ENCODE data around the gene C12orf56. TPM values are rescaled to one million over a fixed set of nuclear protein-coding genes. Genes with fewer than 3 reads are reported as not detected.

Gene C12orf56
- total RNA-seq (not detected in 2 replicates), polyA plus RNA-seq (0.06 and 0.19 TPM in 2 replicates), polyA minus RNA-seq (0.21 TPM in 1 of 2 replicates, not detected in the other), Bru-seq, nascent RNA (percentile 14 among the genes with signal in this experiment), BruChase-seq, experiment 1, labeled RNA remaining after a 6-hour chase (percentile 5 among the genes with signal in this experiment), BruChase-seq, experiment 2, labeled RNA remaining after a 2-hour chase (percentile 14 among the genes with signal in this experiment)
- 0.07 TPM in 1 of 2 replicates, not detected in the other for polyA plus RNA-seq (2011; cell fraction: cytosol; rRNA removed)
- 0.32 and 0.46 TPM in 2 replicates for polyA plus RNA-seq (2011; cell fraction: nucleus; rRNA removed)
- not detected in 2 replicates for polyA plus RNA-seq (2012)
- not detected for polyA minus RNA-seq (2011; cell fraction: cytosol; rRNA and poly(A)+ RNA removed)
- 0.63 TPM in 1 of 2 replicates, not detected in the other for polyA minus RNA-seq (2011; cell fraction: nucleus; rRNA and poly(A)+ RNA removed)
- long read RNA-seq: 0 reads

GRCh38 chr12:64390275-64390851, at the start of gene C12orf56:
C12orf56 (minus strand) TSS chr12:64390758; CDS start chr12:64390565, 193 bp downstream.
- POLR2A ChIA-PET: no interaction called here

More at GRCh38 chr12:64390275-64390851, at the start of gene C12orf56:
- H3K9ac ChIP-seq (replicated peaks; ENCODE audit: extremely low read depth, insufficient read depth, low read length): no peak within 1 kb of the TSS
- H3K4me2 ChIP-seq (ENCODE audit: insufficient read depth, low read length): peak within 1 kb of the TSS; percentile 26
- H3K9me1 ChIP-seq (replicated peaks; ENCODE audit: control insufficient read depth, extremely low read depth, insufficient read depth, low read length): no peaks in the 10 kb centered on the region
- FAIRE-seq: no peak
- no TSS peak for BruUV-seq (replicated peaks)
- no peaks in the 10 kb centered on the region for H3K79me2 ChIP-seq (ENCODE audit: control insufficient read depth, insufficient read depth, low read length)
- intact Hi-C loops (cut with micrococcal nuclease) (loop anchor here (5.0 kb wide), 2 partner anchors 133 to 548 kb away; partner anchors contain the start of gene SRGAP1), dilution Hi-C loops (cut with MboI; ENCODE audit: extremely low pct_ligation_motif_present, low sequenced_read_pairs) (no loop called here)
- TF ChIP-seq, protein P1, sequence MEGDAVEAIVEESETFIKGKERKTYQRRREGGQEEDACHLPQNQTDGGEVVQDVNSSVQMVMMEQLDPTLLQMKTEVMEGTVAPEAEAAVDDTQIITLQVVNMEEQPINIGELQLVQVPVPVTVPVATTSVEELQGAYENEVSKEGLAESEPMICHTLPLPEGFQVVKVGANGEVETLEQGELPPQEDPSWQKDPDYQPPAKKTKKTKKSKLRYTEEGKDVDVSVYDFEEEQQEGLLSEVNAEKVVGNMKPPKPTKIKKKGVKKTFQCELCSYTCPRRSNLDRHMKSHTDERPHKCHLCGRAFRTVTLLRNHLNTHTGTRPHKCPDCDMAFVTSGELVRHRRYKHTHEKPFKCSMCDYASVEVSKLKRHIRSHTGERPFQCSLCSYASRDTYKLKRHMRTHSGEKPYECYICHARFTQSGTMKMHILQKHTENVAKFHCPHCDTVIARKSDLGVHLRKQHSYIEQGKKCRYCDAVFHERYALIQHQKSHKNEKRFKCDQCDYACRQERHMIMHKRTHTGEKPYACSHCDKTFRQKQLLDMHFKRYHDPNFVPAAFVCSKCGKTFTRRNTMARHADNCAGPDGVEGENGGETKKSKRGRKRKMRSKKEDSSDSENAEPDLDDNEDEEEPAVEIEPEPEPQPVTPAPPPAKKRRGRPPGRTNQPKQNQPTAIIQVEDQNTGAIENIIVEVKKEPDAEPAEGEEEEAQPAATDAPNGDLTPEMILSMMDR (IDR thresholded peaks at IDR 0.05; ENCODE audit: extremely low read depth in 1 of 2, insufficient read depth in 1 of 2, low read depth in 1 of 2, low read length in 2 of 2): peak in 1 of 2 donors; percentile 7
- TF ChIP-seq GATA2 (IDR thresholded peaks at IDR 0.05; ENCODE audit: insufficient read depth, insufficient read length, low read depth, low read length) (no peak), MYC (IDR thresholded peaks at IDR 0.05; ENCODE audit: low read depth, low read length) (no peak), EZH2 (IDR thresholded peaks at IDR 0.05; ENCODE audit: borderline replicate concordance, low read depth, low read length, severe bottlenecking) (peak; percentile 39)
- no peaks in the 10 kb centered on the region for H3K9me3 ChIP-seq (replicated peaks; ENCODE audit: control insufficient read depth, insufficient read depth, low read length)
- peaks cover 3 to 5% of the 10 kb centered on the region in 2 experiments for H3K27me3 ChIP-seq (ENCODE audit: control insufficient read depth in 2 of 2, insufficient read depth in 2 of 2, low read length in 2 of 2)
- H3K36me3 ChIP-seq (ENCODE audit: control insufficient read depth in 2 of 2, extremely low read depth in 1 of 2, insufficient read depth in 2 of 2, low read length in 2 of 2): no peaks in the 10 kb centered on the region
- H4K20me1 ChIP-seq (replicated peaks; ENCODE audit: control insufficient read depth, extremely low read depth, insufficient read depth, low read length): no peaks in the 10 kb centered on the region
- peak; percentile 21 for DNase-seq (ENCODE audit: low read depth, low spot score)
- CTCF ChIA-PET: interaction anchor here (0.7 to 1.9 kb wide), 4 partner anchors 117 to 564 kb away, joined by 3 to 6 read pairs (median 4); no protein-coding TSS in a partner anchor
- H3K4me3 ChIP-seq (replicated peaks in 1 of 3; ENCODE audit: insufficient read depth in 1 of 3, low read depth in 1 of 3, low read length in 3 of 3): peak within 1 kb of the TSS in 1 of 3 experiments; percentile 40
- H2AFZ ChIP-seq (ENCODE audit: low read depth, low read length): peak within 1 kb of the TSS; percentile 69
- H3K27ac ChIP-seq (ENCODE audit: insufficient read depth, low read depth, low read length): no peak within 1 kb of the TSS
- H3K4me1 ChIP-seq (ENCODE audit: control insufficient read depth, extremely low read depth, insufficient read depth, low read length): peaks cover 6% of the 10 kb centered on the region
